Fibroblast of lung (primary cell): ENCODE results near the gene ST6GALNAC6. TPM values are rescaled to one million over a fixed set of nuclear protein-coding genes. Genes with fewer than 3 reads are reported as not detected.

Source experiments
- DNase-seq, 2 donors: peaks; one replicate each; pipeline versions ENCODE4 v3.0.0 to v3.0.0-alpha.2; 2010; ENCODE audit warnings: low read depth in 2 of 2
- H2AFZ ChIP-seq: 2 replicates; pipeline ENCODE4 v1.5.1; 2012; ENCODE audit warnings: low read length, control low read depth, inconsistent platforms
- H3K27ac ChIP-seq: 2 replicates; pipeline ENCODE4 v1.5.1; 2011; ENCODE audit warnings: low read length, control low read depth; ENCODE audit not compliant: insufficient read depth
- H3K27me3 ChIP-seq: 2 replicates; pipeline ENCODE4 v1.5.1; 2011; ENCODE audit warnings: mild to moderate bottlenecking, low read length; ENCODE audit not compliant: control insufficient read depth, insufficient read depth
- H3K36me3 ChIP-seq: 2 replicates; pipeline ENCODE4 v1.5.1; 2011; ENCODE audit warnings: low read length; ENCODE audit not compliant: control insufficient read depth, insufficient read depth
- H3K4me1 ChIP-seq: 2 replicates; pipeline ENCODE4 v1.5.1; 2011; ENCODE audit warnings: low read length; ENCODE audit not compliant: control insufficient read depth, insufficient read depth; ENCODE audit errors: extremely low read depth
- H3K4me2 ChIP-seq: 2 replicates; pipeline ENCODE4 v1.5.1; 2011; ENCODE audit warnings: low read length, control low read depth; ENCODE audit not compliant: insufficient read depth; ENCODE audit errors: extremely low read depth
- H3K4me3 ChIP-seq, 4 experiments: fragments of 200-600 bp in 1 of 4; sonication (generic) in 1 of 4; replicated peaks in 1 of 4; 2 replicates each; pipeline ENCODE4 v1.5.1; 2011 to 2016; ENCODE audit warnings: low read length in 4 of 4, low read depth in 3 of 4, mild to moderate bottlenecking in 3 of 4, control low read depth in 2 of 4, inconsistent platforms in 1 of 4, mixed read lengths in 1 of 4; ENCODE audit not compliant: insufficient read depth in 1 of 4; ENCODE audit errors: control extremely low read depth in 1 of 4
- H3K79me2 ChIP-seq: 2 replicates; pipeline ENCODE4 v1.5.1; 2012; ENCODE audit warnings: mild to moderate bottlenecking, low read length, inconsistent platforms; ENCODE audit not compliant: control insufficient read depth, insufficient read depth
- H3K9ac ChIP-seq: 2 replicates; pipeline ENCODE4 v1.5.1; 2011; ENCODE audit warnings: mild to moderate bottlenecking, low read length, control low read depth; ENCODE audit not compliant: insufficient read depth
- H3K9me3 ChIP-seq: 2 replicates; pipeline ENCODE4 v1.5.1; 2012; ENCODE audit warnings: low read depth, low read length; ENCODE audit not compliant: control insufficient read depth, insufficient read depth
- H4K20me1 ChIP-seq: 2 replicates; pipeline ENCODE4 v1.5.1; 2011; ENCODE audit warnings: low read length; ENCODE audit not compliant: control insufficient read depth, insufficient read depth; ENCODE audit errors: extremely low read depth
- EZH2 ChIP-seq: IDR thresholded peaks from 2 replicates; pipeline ENCODE4 v1.5.1; 2012; ENCODE audit warnings: low read length, control low read depth, mild to moderate bottlenecking; ENCODE audit errors: missing control alignments
- polyA plus RNA-seq, 2 donors: library from polyadenylated mRNA; depleted of rRNA in 1 of 2; stranded (reverse) in 1 of 2; unstranded in 1 of 2; fragments of >200 nt; gene quantifications; 2 replicates each; pipeline ENCODE4 v1.2.1, GENCODE V29; 2011 to 2012; ENCODE audit warnings: missing spikeins in 1 of 2
- total RNA-seq: library from RNA; depleted of rRNA; stranded (reverse); fragments of >200 nt; gene quantifications from 2 replicates; pipeline ENCODE4 v1.2.1, GENCODE V29; 2014
- TF ChIP-seq, protein P1 (sequence below), 2 donors: IDR thresholded peaks in 1 of 2; conservative IDR thresholded peaks in 1 of 2; 1 replicate in 1 of 2; 2 replicates in 1 of 2; pipeline ENCODE4 v1.5.1; 2011 to 2012; ENCODE audit warnings: low read length in 2 of 2, control low read depth in 1 of 2, inconsistent platforms in 1 of 2, low read depth in 1 of 2, mild to moderate bottlenecking in 1 of 2

ST6GALNAC6 gene
- total and polyA plus RNA-seq, 2 donors (not counting 1 experiment from before 2014, with no cell fraction given) = 56.0 to 69.5 TPM

DNA sequence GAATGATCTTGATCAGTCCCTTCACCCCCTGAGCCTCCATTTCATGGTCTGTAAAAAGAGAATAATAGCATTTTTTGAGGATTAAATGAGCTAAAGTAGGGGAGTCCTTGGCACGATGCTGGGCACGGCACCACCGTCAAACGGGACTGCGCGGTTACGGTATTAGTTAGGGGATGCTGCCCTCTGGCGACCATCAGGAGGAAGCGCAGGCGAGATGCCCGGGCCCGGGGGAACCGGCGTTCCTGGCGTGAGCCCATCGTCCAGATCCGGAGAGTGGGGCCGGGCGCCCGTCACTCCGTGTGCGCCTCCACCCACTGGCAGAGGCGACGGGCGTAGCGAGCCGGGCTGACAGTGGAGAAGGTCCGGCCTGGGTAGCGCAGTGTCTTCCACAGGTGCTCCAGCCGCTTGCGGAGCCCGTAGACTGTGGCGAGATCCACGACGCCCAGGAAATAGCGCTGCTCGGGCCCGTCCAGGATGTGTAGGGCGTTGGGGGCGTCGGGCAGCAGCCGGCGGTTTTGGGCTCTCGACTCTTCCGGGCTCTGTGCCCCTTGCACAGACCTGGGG lies 22.2 kb upstream of the ST6GALNAC6 start:
- peak in 1 of 2 donors; percentile 55 for DNase-seq
- Histone ChIP-seq H3K9me3 (no peaks in the 10 kb centered on the region), H3K4me1 (peaks cover 35% of the 10 kb centered on the region), H3K27ac (no peak overlapping the region), H3K27me3 (no peaks in the 10 kb centered on the region), H3K4me2 (peak overlapping the region; percentile 92), H3K79me2 (no peaks in the 10 kb centered on the region), H4K20me1 (no peaks in the 10 kb centered on the region), H3K9ac (peak overlapping the region; percentile 32), H2AFZ (no peak overlapping the region), H3K4me3 (peak overlapping the region in 2 of 4 experiments; percentile 17 to 38), H3K36me3 (no peaks in the 10 kb centered on the region)
- TF ChIP-seq, protein P1, sequence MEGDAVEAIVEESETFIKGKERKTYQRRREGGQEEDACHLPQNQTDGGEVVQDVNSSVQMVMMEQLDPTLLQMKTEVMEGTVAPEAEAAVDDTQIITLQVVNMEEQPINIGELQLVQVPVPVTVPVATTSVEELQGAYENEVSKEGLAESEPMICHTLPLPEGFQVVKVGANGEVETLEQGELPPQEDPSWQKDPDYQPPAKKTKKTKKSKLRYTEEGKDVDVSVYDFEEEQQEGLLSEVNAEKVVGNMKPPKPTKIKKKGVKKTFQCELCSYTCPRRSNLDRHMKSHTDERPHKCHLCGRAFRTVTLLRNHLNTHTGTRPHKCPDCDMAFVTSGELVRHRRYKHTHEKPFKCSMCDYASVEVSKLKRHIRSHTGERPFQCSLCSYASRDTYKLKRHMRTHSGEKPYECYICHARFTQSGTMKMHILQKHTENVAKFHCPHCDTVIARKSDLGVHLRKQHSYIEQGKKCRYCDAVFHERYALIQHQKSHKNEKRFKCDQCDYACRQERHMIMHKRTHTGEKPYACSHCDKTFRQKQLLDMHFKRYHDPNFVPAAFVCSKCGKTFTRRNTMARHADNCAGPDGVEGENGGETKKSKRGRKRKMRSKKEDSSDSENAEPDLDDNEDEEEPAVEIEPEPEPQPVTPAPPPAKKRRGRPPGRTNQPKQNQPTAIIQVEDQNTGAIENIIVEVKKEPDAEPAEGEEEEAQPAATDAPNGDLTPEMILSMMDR (conservative IDR thresholded peaks at IDR 0.05 in 1 of 2, IDR thresholded peaks at IDR 0.05 in 1 of 2; ENCODE audit: low read depth in 1 of 2, low read length in 2 of 2) = peak; percentile 64 to 79
- no peak for TF ChIP-seq EZH2

DNA sequence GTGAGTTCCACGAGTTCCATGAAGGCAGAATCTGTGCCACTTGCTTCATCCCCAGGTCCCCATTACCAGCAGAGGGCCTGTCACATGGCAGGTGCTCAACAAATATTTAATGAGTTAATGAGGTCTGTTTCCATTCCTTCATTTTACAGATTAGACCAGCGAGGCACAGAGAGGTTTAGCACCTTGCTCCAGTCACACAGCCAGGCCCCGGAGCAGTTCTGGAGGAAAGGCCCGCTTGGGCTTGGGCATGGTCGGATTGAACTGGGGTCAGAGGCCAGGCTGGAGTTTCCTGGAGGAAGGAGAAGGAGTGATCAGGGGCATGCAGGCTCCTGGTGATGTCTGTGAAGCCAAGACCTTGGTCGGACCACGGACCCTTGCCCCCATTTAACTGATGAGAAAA lies 21.4 kb upstream of the ST6GALNAC6 start:
- TF ChIP-seq, protein P1 (conservative IDR thresholded peaks at IDR 0.05 in 1 of 2, IDR thresholded peaks at IDR 0.05 in 1 of 2; ENCODE audit: low read depth in 1 of 2, low read length in 2 of 2) = no peak
- no peak for TF ChIP-seq EZH2
- no peak overlapping the region for H3K9ac ChIP-seq
- H3K79me2 ChIP-seq = peaks cover 5% of the 10 kb centered on the region

DNA sequence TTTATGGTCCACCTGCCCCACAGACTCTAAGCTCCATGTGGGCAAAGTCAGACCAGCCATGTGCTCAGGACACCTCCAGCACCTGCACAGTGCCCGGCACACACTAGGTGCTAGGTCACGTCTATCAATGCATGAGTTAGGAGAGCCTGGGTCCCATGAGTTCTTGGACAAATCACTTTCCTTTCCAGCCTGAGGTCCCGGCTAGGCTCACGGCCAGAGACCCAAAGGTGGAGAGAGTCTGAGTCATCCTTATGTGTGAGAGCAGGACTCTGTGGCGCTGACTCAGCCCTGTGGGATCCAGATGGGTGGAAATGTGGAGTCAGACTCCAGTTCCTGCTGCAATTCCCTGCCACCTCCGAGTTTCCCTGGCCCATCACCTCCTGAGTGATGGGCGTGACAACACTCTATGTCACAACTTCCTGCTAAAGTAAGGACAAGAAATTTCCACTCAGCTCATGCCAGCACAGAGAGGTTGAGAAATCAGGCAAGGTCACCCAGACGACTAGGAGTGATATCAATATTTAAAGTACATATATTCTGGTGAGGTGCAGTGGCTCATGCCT lies 19.9 kb upstream of the ST6GALNAC6 start:
- no peak overlapping the region for H3K9ac ChIP-seq
- H2AFZ ChIP-seq = no peak overlapping the region
- TF ChIP-seq, protein P1 (conservative IDR thresholded peaks at IDR 0.05 in 1 of 2, IDR thresholded peaks at IDR 0.05 in 1 of 2; ENCODE audit: low read depth in 1 of 2, low read length in 2 of 2) = no peak
- no peaks in the 10 kb centered on the region for H3K9me3 ChIP-seq
- no peaks in the 10 kb centered on the region for H4K20me1 ChIP-seq
- peak overlapping the region; percentile 45 for H3K4me2 ChIP-seq
- no peak overlapping the region for H3K4me3 ChIP-seq
- peaks cover 2% of the 10 kb centered on the region for H3K36me3 ChIP-seq
- H3K79me2 ChIP-seq = peaks cover 5% of the 10 kb centered on the region
- H3K4me1 ChIP-seq = peaks cover 41% of the 10 kb centered on the region
- peak; percentile 98 to 99 for DNase-seq
- H3K27ac ChIP-seq = peak overlapping the region; percentile 82
- no peaks in the 10 kb centered on the region for H3K27me3 ChIP-seq

More for the DNA sequence above, 21.4 kb upstream of the ST6GALNAC6 start:
- H3K36me3 ChIP-seq = no peaks in the 10 kb centered on the region
- H3K4me2 ChIP-seq = no peak overlapping the region
- no peaks in the 10 kb centered on the region for H3K27me3 ChIP-seq
- H4K20me1 ChIP-seq = no peaks in the 10 kb centered on the region
- peaks cover 37% of the 10 kb centered on the region for H3K4me1 ChIP-seq
- H3K9me3 ChIP-seq = no peaks in the 10 kb centered on the region
- H2AFZ ChIP-seq = no peak overlapping the region
- H3K4me3 ChIP-seq = no peak overlapping the region
- no peak for DNase-seq
- H3K27ac ChIP-seq = no peak overlapping the region
